GM23338 (cell line): ENCODE results near the gene GET3. TPM values are rescaled to one million over a fixed set of nuclear protein-coding genes. Genes with fewer than 3 reads are reported as not detected.
A peak's percentile ranks its signal among the peaks of the same experiment; 100 is the strongest.
"Not testable (repeated sequence)": the region's sequence is repeated elsewhere in the genome, so short reads cannot be mapped to it uniquely, and the experiment has no call there.

Experiments used
- ATAC-seq: fragments of 200-7000 bp; cut with Tn5 transposase; 3 replicates; pipeline ENCODE4 v1.9.1; 2020
- DNase-seq: peaks from one replicate; pipeline ENCODE4 v3.0.0-alpha.2; 2015; ENCODE audit warnings: low spot score
- H2AFZ ChIP-seq: fragments of 200-600 bp; sonication (generic); 2 replicates; pipeline ENCODE4 v1.8.0; 2016; ENCODE audit warnings: antibody characterized with exemption, mild to moderate bottlenecking, moderate library complexity
- H3F3A ChIP-seq: fragments of 200-600 bp; sonication (generic); replicated peaks from 2 replicates; pipeline ENCODE4 v1.8.0; 2017; ENCODE audit warnings: antibody characterized with exemption, mixed run types, low read depth
- H3K27ac ChIP-seq: fragments of 200-600 bp; sonication (generic); 2 replicates; pipeline ENCODE4 v1.6.1; 2016; ENCODE audit warnings: low read depth
- H3K27me3 ChIP-seq: fragments of 200-600 bp; sonication (generic); 2 replicates; pipeline ENCODE4 v1.8.0; 2016; ENCODE audit warnings: mild to moderate bottlenecking, mixed run types, moderate library complexity; ENCODE audit not compliant: insufficient read depth
- H3K36me3 ChIP-seq: fragments of 200-600 bp; sonication (generic); 2 replicates; pipeline ENCODE4 v1.8.0; 2016; ENCODE audit warnings: mild to moderate bottlenecking; ENCODE audit not compliant: insufficient read depth
- H3K4me1 ChIP-seq: fragments of 200-600 bp; sonication (generic); 2 replicates; pipeline ENCODE4 v1.8.0; 2016; ENCODE audit warnings: mild to moderate bottlenecking, moderate library complexity; ENCODE audit not compliant: insufficient read depth
- H3K4me2 ChIP-seq: fragments of 200-600 bp; sonication (generic); 2 replicates; pipeline ENCODE4 v1.7.1; 2017; ENCODE audit warnings: mixed run types
- H3K4me3 ChIP-seq: fragments of 200-600 bp; sonication (generic); 2 replicates; pipeline ENCODE4 v1.6.1; 2016; ENCODE audit warnings: mixed run types
- H3K79me2 ChIP-seq: fragments of 200-600 bp; sonication (generic); replicated peaks from 2 replicates; pipeline ENCODE4 v1.8.0; 2017; ENCODE audit warnings: mild to moderate bottlenecking; ENCODE audit not compliant: insufficient read depth
- H3K9me2 ChIP-seq: fragments of 200-600 bp; sonication (generic); 2 replicates; pipeline ENCODE4 v1.8.0; 2017; ENCODE audit not compliant: insufficient read depth
- H4K20me1 ChIP-seq: fragments of 200-600 bp; sonication (generic); replicated peaks from 2 replicates; pipeline ENCODE4 v1.8.0; 2017; ENCODE audit warnings: mild to moderate bottlenecking; ENCODE audit not compliant: insufficient read depth
- H3K27ac Mint-ChIP-seq: 2 replicates; pipeline ENCODE4 v1.8.0; 2020; ENCODE audit warnings: inconsistent platforms, mild to moderate bottlenecking, moderate library complexity, mixed read lengths
- H3K27me3 Mint-ChIP-seq: 3 replicates; pipeline ENCODE4 v1.8.0; 2022; ENCODE audit warnings: low read depth, mild to moderate bottlenecking, moderate library complexity, mixed read lengths, inconsistent platforms; ENCODE audit not compliant: insufficient read depth, poor library complexity
- H3K36me3 Mint-ChIP-seq: 3 replicates; pipeline ENCODE4 v1.8.0; 2021; ENCODE audit warnings: low read depth, mild to moderate bottlenecking, inconsistent platforms, moderate library complexity, mixed read lengths
- H3K4me1 Mint-ChIP-seq: 3 replicates; pipeline ENCODE4 v1.8.0; 2020; ENCODE audit warnings: mild to moderate bottlenecking, inconsistent platforms, mixed read lengths
- H3K4me3 Mint-ChIP-seq: 3 replicates; pipeline ENCODE4 v1.8.0; 2021; ENCODE audit warnings: moderate library complexity, mild to moderate bottlenecking, inconsistent platforms, mixed read lengths
- H3K9me3 Mint-ChIP-seq: 3 replicates; pipeline ENCODE4 v1.8.0; 2020; ENCODE audit warnings: moderate library complexity, mild to moderate bottlenecking, inconsistent platforms, mixed read lengths
- CREB1 ChIP-seq: fragments of 250-450 bp; sonication (Bioruptor Pico); IDR thresholded peaks from 2 replicates; pipeline ENCODE4 v1.5.0; 2020; ENCODE audit warnings: low read depth, mild to moderate bottlenecking, moderate library complexity
- ETS1 ChIP-seq: IDR thresholded peaks from 2 replicates; pipeline ENCODE4 v1.6.1; 2016; ENCODE audit warnings: antibody characterized with exemption
- EZH2 ChIP-seq: fragments of 200-600 bp; sonication (generic); IDR thresholded peaks from one replicate; pipeline ENCODE4 v1.8.0; 2017; ENCODE audit warnings: antibody characterized with exemption, mild to moderate bottlenecking, low read depth; ENCODE audit not compliant: unreplicated experiment
- EZH2phosphoT487 ChIP-seq: fragments of 200-600 bp; sonication (generic); IDR thresholded peaks from one replicate; pipeline ENCODE4 v1.8.1; 2018; ENCODE audit warnings: antibody characterized with exemption; ENCODE audit not compliant: unreplicated experiment
- JUNB ChIP-seq: IDR thresholded peaks from one replicate; pipeline ENCODE4 v1.6.1; 2016; ENCODE audit warnings: antibody characterized with exemption; ENCODE audit not compliant: unreplicated experiment
- NANOG ChIP-seq: IDR thresholded peaks from 2 replicates; pipeline ENCODE4 v1.6.1; 2016; ENCODE audit warnings: antibody characterized with exemption, borderline replicate concordance
- STAT1 ChIP-seq: IDR thresholded peaks from one replicate; pipeline ENCODE4 v1.6.1; 2016; ENCODE audit warnings: antibody characterized with exemption; ENCODE audit not compliant: unreplicated experiment
- ZNF114 ChIP-seq: fragments of 250-450 bp; sonication (Bioruptor Pico); IDR thresholded peaks from 2 replicates; pipeline ENCODE4 v1.5.0; 2020; ENCODE audit warnings: mild to moderate bottlenecking, moderate library complexity
- ZNF331 ChIP-seq: fragments of 250-450 bp; sonication (Bioruptor Pico); IDR thresholded peaks from 2 replicates; pipeline ENCODE4 v1.5.0; 2020; ENCODE audit warnings: low read depth, mild to moderate bottlenecking, moderate library complexity
- ZNF462 ChIP-seq: fragments of 250-450 bp; sonication (Bioruptor Pico); IDR thresholded peaks from 2 replicates; pipeline ENCODE4 v1.5.0; 2020; ENCODE audit warnings: mild to moderate bottlenecking, moderate library complexity
- polyA plus RNA-seq: library from polyadenylated mRNA; unstranded; fragments of >200 nt; fragmentation: Nextera tagmentation; extraction: Ambion mirVana; gene quantifications from 2 replicates; pipeline ENCODE4 v1.2.1, GENCODE V29; 2016
- total RNA-seq: library from RNA; depleted of rRNA; stranded (reverse); fragments of >200 nt; shearing (Covaris generic); gene quantifications from 2 replicates; pipeline ENCODE4 v1.2.3, GENCODE V29; 2014

Gene GET3
- total and polyA plus RNA-seq, 2 experiments from 2014 or later: 90.4 to 109 TPM

GRCh38 chr19:12723641-12724426 is 13.5 kb upstream of the GET3 start, which contains the start of gene TNPO2 (continued):
- TF ChIP-seq ZNF462 (CRISPR knock-in tag) (no peak), ZNF331 (no peak), EZH2 (no peak), STAT1 (no peak), CREB1 (0 out of 2 replicates have a peak, but pooled peaks have one; percentile 23), ETS1 (peak; percentile 88), JUNB (no peak), ZNF114 (no peak), NANOG (no peak), EZH2phosphoT487 (no peak)

- Histone ChIP-seq H3K79me2 (peaks cover 34% of the 10 kb centered on the region), H3F3A (peaks cover 23% of the 10 kb centered on the region), H3K27ac (peak overlapping the region; percentile 26; the same call in 1 of the 2 replicates)
- DNase-seq, ATAC-seq, H3K36me3 ChIP-seq, H3K9me2 ChIP-seq, H3K4me3 Mint-ChIP-seq, H3K4me3 ChIP-seq, H3K27me3 ChIP-seq, H3K27ac Mint-ChIP-seq, H4K20me1 ChIP-seq, H3K4me1 ChIP-seq, H3K4me2 ChIP-seq, H3K9me3 Mint-ChIP-seq, H2AFZ ChIP-seq: not testable (repeated sequence)
- peaks cover 12% of the 10 kb centered on the region for H3K4me1 Mint-ChIP-seq
- H3K36me3 Mint-ChIP-seq: peaks cover 38% of the 10 kb centered on the region
- peaks cover 23% of the 10 kb centered on the region for H3K27me3 Mint-ChIP-seq
Observed at GRCh38 chr19:12725612-12726011, 11.7 kb upstream of the GET3 start.
